Endothelial cell of umbilical vein (primary cell): ENCODE data around the gene SNAP25. TPM values are rescaled to one million over a fixed set of nuclear protein-coding genes. Genes with fewer than 3 reads are reported as not detected.

Source experiments
- BruUV-seq: library from RNA; stranded (reverse); fragments of 400-500 nt; replicated peaks from 2 replicates; lab custom pipeline; 2021; lab: Mats Ljungman, UMichigan
- CTCF ChIA-PET: fragments of 300-600, 350-600 bp; sonication (Branson Sonifier 250); formaldehyde crosslinking; loops from one replicate; lab custom pipeline; 2021; ENCODE audit warnings: antibody characterized with exemption, inconsistent platforms; lab: Charles Lee
- POLR2A ChIA-PET: fragments of 300-600, 350-600 bp; sonication (Branson Sonifier 250); formaldehyde crosslinking; loops from one replicate; lab custom pipeline; 2021; ENCODE audit warnings: antibody characterized with exemption, inconsistent platforms; lab: Charles Lee
- DNase-seq: peaks from one replicate; pipeline ENCODE4 v3.0.0-alpha.2; 2011; ENCODE audit warnings: low read depth, low spot score
- FAIRE-seq: peaks from 2 replicates; lab custom pipeline; 2011; peaks lifted over from hg19 to GRCh38; lab: Jason Lieb, UNC
- H2AFZ ChIP-seq: 2 replicates; pipeline ENCODE4 v1.6.0; 2012; ENCODE audit warnings: low read depth, low read length, control low read depth, inconsistent platforms
- H3K27ac ChIP-seq: 2 replicates; pipeline ENCODE4 v1.5.1; 2011; ENCODE audit warnings: low read depth, mild to moderate bottlenecking, control low read depth, low read length, moderate library complexity; ENCODE audit not compliant: insufficient read depth
- H3K27me3 ChIP-seq, 2 experiments: 2 replicates each; pipeline versions ENCODE4 v1.6.0 to v1.6.1; 2011; ENCODE audit warnings: low read length in 2 of 2, mixed read lengths in 1 of 2; ENCODE audit not compliant: control insufficient read depth in 2 of 2, insufficient read depth in 2 of 2
- H3K36me3 ChIP-seq, 2 experiments: 2 replicates in 1 of 2; 3 replicates in 1 of 2; pipeline ENCODE4 v1.5.1; 2011; ENCODE audit warnings: low read length in 2 of 2, mild to moderate bottlenecking in 1 of 2, moderate library complexity in 1 of 2; ENCODE audit not compliant: control insufficient read depth in 2 of 2, insufficient read depth in 2 of 2; ENCODE audit errors: extremely low read depth in 1 of 2
- H3K4me1 ChIP-seq: 3 replicates; pipeline ENCODE4 v1.5.1; 2011; ENCODE audit warnings: mild to moderate bottlenecking, low read length; ENCODE audit not compliant: control insufficient read depth, insufficient read depth; ENCODE audit errors: extremely low read depth
- H3K4me2 ChIP-seq: 2 replicates; pipeline ENCODE4 v1.6.1; 2011; ENCODE audit warnings: low read length, control low read depth, mixed read lengths; ENCODE audit not compliant: insufficient read depth
- H3K4me3 ChIP-seq, 3 experiments: fragments of 200-600 bp in 1 of 3; sonication (generic), shearing (Covaris generic) in 1 of 3; replicated peaks in 1 of 3; 2 replicates each; pipeline ENCODE4 v1.5.1; 2011 to 2016; ENCODE audit warnings: control low read depth in 3 of 3, low read length in 3 of 3, mild to moderate bottlenecking in 2 of 3, inconsistent platforms in 1 of 3, low read depth in 1 of 3, moderate library complexity in 1 of 3; ENCODE audit not compliant: insufficient read depth in 1 of 3
- H3K79me2 ChIP-seq: 2 replicates; pipeline ENCODE4 v1.6.0; 2012; ENCODE audit warnings: low read length, inconsistent platforms; ENCODE audit not compliant: control insufficient read depth, insufficient read depth
- H3K9ac ChIP-seq: replicated peaks from 2 replicates; pipeline ENCODE3; 2011; ENCODE audit warnings: low read length, control low read depth; ENCODE audit not compliant: insufficient read depth; ENCODE audit errors: extremely low read depth
- H3K9me1 ChIP-seq: replicated peaks from 3 replicates; pipeline ENCODE4 v1.6.0; 2011; ENCODE audit warnings: mild to moderate bottlenecking, low read length; ENCODE audit not compliant: control insufficient read depth, insufficient read depth; ENCODE audit errors: extremely low read depth
- H3K9me3 ChIP-seq: replicated peaks from 2 replicates; pipeline ENCODE4 v1.5.1; 2012; ENCODE audit warnings: low read length, inconsistent platforms; ENCODE audit not compliant: control insufficient read depth, insufficient read depth
- H4K20me1 ChIP-seq: replicated peaks from 2 replicates; pipeline ENCODE3; 2011; ENCODE audit warnings: mild to moderate bottlenecking, low read length; ENCODE audit not compliant: control insufficient read depth, insufficient read depth; ENCODE audit errors: extremely low read depth
- CTCF ChIP-seq, 2 donors: IDR thresholded peaks; 1 replicate in 1 of 2; 2 replicates in 1 of 2; pipeline ENCODE4 v1.5.1; 2011; ENCODE audit warnings: low read length in 2 of 2, mild to moderate bottlenecking in 2 of 2, moderate library complexity in 2 of 2, control low read depth in 1 of 2, inconsistent platforms in 1 of 2, low read depth in 1 of 2; ENCODE audit not compliant: insufficient read depth in 1 of 2; ENCODE audit errors: extremely low read depth in 1 of 2
- EZH2 ChIP-seq: IDR thresholded peaks from 2 replicates; pipeline ENCODE4 v1.6.1; 2012; ENCODE audit warnings: borderline replicate concordance, low read depth, mild to moderate bottlenecking, moderate library complexity, low read length, inconsistent platforms; ENCODE audit not compliant: severe bottlenecking
- FOS ChIP-seq: IDR thresholded peaks from 2 replicates; pipeline ENCODE4 v1.6.1; 2011; ENCODE audit warnings: mild to moderate bottlenecking, low read length, moderate library complexity, borderline replicate concordance; ENCODE audit not compliant: insufficient read depth
- GATA2 ChIP-seq: IDR thresholded peaks from 2 replicates; pipeline ENCODE4 v1.7.0; 2011; ENCODE audit warnings: low read depth, mild to moderate bottlenecking, moderate library complexity, mixed read lengths, low read length; ENCODE audit not compliant: insufficient read length, insufficient read depth
- JUN ChIP-seq: IDR thresholded peaks from 2 replicates; pipeline ENCODE4 v1.6.1; 2011; ENCODE audit warnings: borderline replicate concordance, low read depth; ENCODE audit not compliant: insufficient read length, insufficient read depth
- MAX ChIP-seq: IDR thresholded peaks from 2 replicates; pipeline ENCODE4 v1.6.1; 2011; ENCODE audit not compliant: insufficient read depth, insufficient read length
- MYC ChIP-seq: IDR thresholded peaks from one replicate; pipeline ENCODE4 v1.6.1; 2011; ENCODE audit warnings: mild to moderate bottlenecking, low read depth, low read length
- POLR2A ChIP-seq: IDR thresholded peaks from 2 replicates; pipeline ENCODE4 v1.6.1; 2012; ENCODE audit warnings: low read depth, mild to moderate bottlenecking, control low read depth, low read length
- POLR2AphosphoS5 ChIP-seq: IDR thresholded peaks from 2 replicates; pipeline ENCODE4 v1.6.1; 2012; ENCODE audit warnings: low read depth, mild to moderate bottlenecking, control low read depth, low read length, moderate library complexity; ENCODE audit not compliant: insufficient read depth
- dilution Hi-C: fragments of 300-500 bp; cut with MboI; formaldehyde crosslinking; loops from one replicate; pipeline ENCODE4 v1.15.0; 2019; ENCODE audit warnings: low sequenced_read_pairs; ENCODE audit not compliant: extremely low pct_ligation_motif_present
- intact Hi-C: fragments of 100-400 bp; cut with micrococcal nuclease; formaldehyde crosslinking; loops from one replicate; pipeline ENCODE4 v1.10.0; 2022
- polyA plus RNA-seq, 4 experiments: library from polyadenylated mRNA; depleted of rRNA in 3 of 4; stranded (reverse) in 3 of 4; unstranded in 1 of 4; fragments of >200 nt; gene quantifications; 2 replicates each; pipeline versions ENCODE4 v1.2.1 to v1.2.3, GENCODE V29; 2011 to 2012; ENCODE audit warnings: missing spikeins in 1 of 4
- total RNA-seq: library from RNA; stranded (reverse); gene quantifications from 2 replicates; pipeline ENCODE4 v1.2.3, GENCODE V29; 2021

Gene SNAP25
- total and polyA plus RNA-seq, 2 donors (not counting 3 experiments of a cell fraction or from before 2014, with no cell fraction given), result 3.9 to 4.4 TPM

- no peaks in the 10 kb centered on the region for H3K79me2 ChIP-seq
- CTCF ChIA-PET, result interaction anchor here (0.8 to 1.9 kb wide), 3 partner anchors 21 to 51 kb away, joined by 3 to 4 read pairs (median 3); no protein-coding TSS in a partner anchor
- H3K4me3 ChIP-seq, result no peak overlapping the region
- H3K4me2 ChIP-seq, result no peak overlapping the region
- dilution Hi-C loops, result no loop called here
- intact Hi-C loops, result no loop called here
- FAIRE-seq (no peak), DNase-seq (no peak)
- no peaks in the 10 kb centered on the region for H3K27me3 ChIP-seq
- no peak overlapping the region for H2AFZ ChIP-seq
- H4K20me1 ChIP-seq, result no peaks in the 10 kb centered on the region
- no peaks in the 10 kb centered on the region for H3K4me1 ChIP-seq
- BruUV-seq, result no TSS peak
- POLR2A ChIA-PET, result no interaction called here
- TF ChIP-seq POLR2A (no peak), JUN (no peak), MAX (no peak)
- H3K9me1 ChIP-seq, result no peaks in the 10 kb centered on the region
- H3K27ac ChIP-seq, result no peak overlapping the region
- H3K36me3 ChIP-seq, result no peaks in the 10 kb centered on the region
- H3K9me3 ChIP-seq, result no peaks in the 10 kb centered on the region
- no peak overlapping the region for H3K9ac ChIP-seq
These were observed 58.4 kb downstream of the SNAP25 start for GRCh38 chr20:10276878-10277580.

- H3K36me3 ChIP-seq, result no peaks in the 10 kb centered on the region
- no peak overlapping the region for H3K9ac ChIP-seq
- no peaks in the 10 kb centered on the region for H3K4me1 ChIP-seq
- dilution Hi-C loops, result no loop called here
- BruUV-seq, result no TSS peak
- H4K20me1 ChIP-seq, result no peaks in the 10 kb centered on the region
- CTCF ChIA-PET, result interaction anchor here (1.0 to 1.9 kb wide), 3 partner anchors 11 to 52 kb away, joined by 3 to 4 read pairs (median 4); no protein-coding TSS in a partner anchor
- H3K9me3 ChIP-seq, result no peaks in the 10 kb centered on the region
- no peak overlapping the region for H2AFZ ChIP-seq
- no peak overlapping the region for H3K4me2 ChIP-seq
- H3K9me1 ChIP-seq, result no peaks in the 10 kb centered on the region
- FAIRE-seq (no peak), DNase-seq (no peak)
- no peak overlapping the region for H3K4me3 ChIP-seq
- no peaks in the 10 kb centered on the region for H3K79me2 ChIP-seq
- POLR2A ChIA-PET, result no interaction called here
- intact Hi-C loops, result no loop called here
- no peaks in the 10 kb centered on the region for H3K27me3 ChIP-seq
- no peak overlapping the region for H3K27ac ChIP-seq
- TF ChIP-seq EZH2 (no peak), JUN (no peak), FOS (no peak), POLR2AphosphoS5 (no peak), CTCF (IDR thresholded peaks at IDR 0.05; ENCODE audit: extremely low read depth in 1 of 2, insufficient read depth in 1 of 2, low read depth in 1 of 2, low read length in 2 of 2) (no peak), MAX (no peak), MYC (no peak), POLR2A (no peak), GATA2 (no peak)
These were observed 59.0 kb downstream of the SNAP25 start for GRCh38 chr20:10277616-10278015.
